NK-92 treated with Interleukin-12 subunit alpha and Interleukin-12 subunit beta, amount 100 ng/mL, for 24 hours (cell line): ENCODE measurements around the gene PLAAT1.

ENCODE experiments used
- DNase-seq: peaks from one replicate; lab custom pipeline; 2025; lab: John Stamatoyannopoulos, UW

The PLAAT1 gene

DNA sequence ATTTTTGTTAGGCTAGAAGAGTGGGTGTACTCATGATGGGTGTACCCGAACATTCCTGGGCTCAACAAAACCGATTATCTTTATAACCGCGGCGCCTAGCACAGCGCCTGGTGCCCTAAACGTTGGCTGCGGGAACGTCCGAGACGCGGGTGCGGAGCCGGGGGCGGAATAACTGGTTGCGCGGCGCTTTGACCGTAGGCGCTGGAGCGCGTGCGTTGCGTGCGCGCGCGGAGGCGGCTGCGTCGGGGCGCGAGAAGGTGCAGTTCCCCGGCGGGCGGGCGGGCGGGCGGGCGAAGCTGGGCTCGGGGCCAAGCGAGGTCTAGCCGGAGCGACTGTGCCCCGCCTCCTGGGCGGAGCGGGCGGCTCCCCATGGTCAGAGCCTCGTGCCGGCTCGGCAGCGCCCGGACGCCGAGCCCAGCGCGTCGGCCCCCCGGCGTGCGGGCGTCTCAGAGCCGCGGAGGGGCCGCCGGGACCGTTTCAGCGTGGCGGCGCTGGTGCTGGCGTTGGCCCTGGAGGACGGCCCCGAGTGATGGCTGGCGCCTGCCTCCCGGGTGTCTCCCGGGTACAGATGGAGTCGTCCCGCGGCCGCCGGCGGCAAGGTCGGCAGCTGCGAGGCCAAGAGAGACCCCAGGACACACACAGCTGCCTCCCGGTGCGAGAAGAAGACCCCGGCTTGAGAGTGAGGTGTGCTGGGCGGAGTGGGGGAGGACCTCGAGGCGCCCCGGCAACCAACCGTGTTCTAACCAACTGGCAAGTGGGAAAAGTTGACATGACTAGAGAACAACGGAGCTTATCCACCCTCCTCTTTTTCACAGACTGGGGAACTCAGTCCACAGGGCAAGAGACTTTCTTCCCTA, at the start of gene PLAAT1:
TSS of gene PLAAT1 (plus strand) at position 373 of the 857 bp plus-strand sequence. CDS start 14,429 bp downstream, outside the sequence.
- no peak for DNase-seq

DNA sequence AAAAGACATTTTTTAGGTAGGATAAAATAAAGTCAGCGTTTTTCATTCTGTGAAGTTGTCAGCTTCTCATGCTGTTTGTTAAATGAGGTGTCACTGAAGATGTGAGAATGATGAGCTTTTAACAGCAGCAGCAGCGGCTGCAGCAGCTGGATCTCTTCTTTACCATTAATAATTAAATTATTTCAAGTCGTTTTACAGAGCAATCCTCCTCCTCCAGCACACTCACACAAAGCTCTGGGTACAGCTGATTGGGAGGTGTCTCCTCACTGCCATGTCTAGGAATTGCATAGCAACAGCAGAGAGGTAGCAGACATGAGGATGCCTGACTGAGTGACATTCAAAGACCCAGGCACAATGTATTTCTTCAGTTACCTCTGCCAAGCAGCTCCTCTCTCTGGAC, 46.7 kb upstream of the PLAAT1 start:
- no peak for DNase-seq

DNA sequence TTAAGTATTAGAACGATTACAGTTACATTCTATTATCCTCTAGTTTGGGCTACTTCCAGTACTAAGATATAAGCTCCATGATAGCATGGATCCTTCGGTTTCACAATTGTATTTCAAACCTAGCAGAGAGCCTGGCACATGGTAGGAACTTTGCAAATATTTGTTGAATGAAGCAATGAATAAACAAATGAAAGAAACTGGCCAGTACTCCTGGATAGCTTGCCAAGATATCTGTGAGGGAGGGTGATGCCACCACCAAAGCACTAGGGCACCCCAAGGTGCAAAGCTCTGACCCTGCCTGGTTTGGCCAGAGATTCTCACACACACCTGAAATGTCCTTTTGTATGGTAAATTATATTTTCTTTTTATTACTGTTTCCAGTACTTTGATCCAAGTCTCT, 44.3 kb upstream of the PLAAT1 start:
- no peak for DNase-seq

DNA sequence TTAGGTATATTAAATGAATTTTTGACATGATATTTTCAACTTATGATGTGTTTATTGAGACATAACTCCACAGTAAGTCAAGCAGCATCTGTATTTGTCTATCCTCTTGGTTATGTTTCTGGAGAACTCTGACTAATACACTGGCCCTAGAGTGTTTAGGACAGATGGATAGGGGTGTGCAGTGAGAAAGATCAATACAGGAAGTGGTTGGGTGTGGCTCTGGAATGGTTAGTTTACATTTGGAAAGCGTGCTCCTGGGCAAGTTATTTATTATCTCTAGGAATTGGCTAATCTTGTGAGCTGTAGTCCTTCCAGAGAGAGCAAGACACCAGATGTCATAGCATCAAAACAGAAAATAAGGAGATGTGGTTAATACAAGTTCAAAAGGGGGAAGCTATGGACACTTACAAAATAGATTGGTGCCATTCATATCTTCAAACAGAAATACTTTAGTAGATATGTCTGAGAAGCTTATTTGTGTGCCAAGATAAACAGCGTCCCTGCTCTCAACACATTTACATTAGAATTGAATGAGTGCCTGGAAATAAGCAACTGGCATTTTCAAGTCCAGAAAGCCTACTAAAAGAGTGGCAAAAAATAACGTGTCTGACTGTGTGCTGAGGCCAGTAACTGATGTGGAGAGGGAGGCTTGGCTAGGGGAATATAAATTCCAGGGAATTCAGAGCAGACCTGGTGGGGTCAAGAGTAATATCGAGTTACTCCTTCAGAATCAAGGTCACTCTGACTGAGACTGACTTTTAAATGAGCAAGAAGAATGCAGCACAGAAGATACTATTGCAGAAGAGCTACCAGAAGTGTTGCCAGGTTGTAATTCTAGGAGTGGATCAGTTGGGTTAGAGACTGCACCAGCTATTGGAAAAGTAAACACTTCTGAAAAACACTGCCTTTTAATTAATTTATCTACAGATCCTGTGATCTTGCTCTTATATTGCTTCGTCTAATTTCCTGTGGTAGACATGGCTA, 33.4 kb upstream of the PLAAT1 start:
- no peak for DNase-seq

DNA sequence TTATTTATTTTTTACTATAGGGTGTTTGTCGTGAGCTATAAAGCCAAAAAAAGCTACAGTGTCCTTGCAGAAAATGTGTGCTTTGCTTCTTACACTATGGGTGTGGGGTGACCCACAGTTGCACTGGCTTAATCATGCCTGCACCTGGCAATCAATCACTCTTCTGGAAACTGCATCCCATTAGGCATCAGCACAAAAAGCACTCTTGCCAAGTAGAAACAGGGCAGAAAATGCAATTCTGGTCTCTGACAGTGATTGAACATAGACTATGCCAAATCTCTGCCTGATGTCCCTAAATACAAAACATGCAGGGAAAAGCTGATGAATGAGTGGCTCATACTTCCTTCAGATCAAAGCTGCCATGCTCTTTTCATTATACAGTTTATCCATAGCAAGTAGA, 30.4 kb upstream of the PLAAT1 start:
- no peak for DNase-seq

DNA sequence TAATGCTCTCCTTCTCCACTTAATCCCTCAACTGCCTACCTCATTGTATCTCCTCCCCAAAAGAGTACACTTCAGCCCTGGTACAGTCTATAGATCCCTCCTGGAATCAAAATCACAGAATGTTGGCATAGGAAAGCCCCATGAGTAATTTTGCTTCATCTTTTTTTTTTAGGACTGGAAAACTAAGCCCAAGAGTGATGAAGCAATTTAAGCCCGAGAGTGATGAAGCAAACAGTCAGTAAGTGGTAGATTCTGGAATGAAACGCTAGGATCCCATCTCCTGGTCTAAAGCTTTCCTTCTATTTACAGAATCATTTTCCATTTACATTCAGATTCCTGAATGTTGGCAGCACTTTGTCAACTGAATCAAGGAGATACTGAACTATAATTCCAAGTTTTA, 29.8 kb upstream of the PLAAT1 start:
- DNase-seq, result no peak

DNA sequence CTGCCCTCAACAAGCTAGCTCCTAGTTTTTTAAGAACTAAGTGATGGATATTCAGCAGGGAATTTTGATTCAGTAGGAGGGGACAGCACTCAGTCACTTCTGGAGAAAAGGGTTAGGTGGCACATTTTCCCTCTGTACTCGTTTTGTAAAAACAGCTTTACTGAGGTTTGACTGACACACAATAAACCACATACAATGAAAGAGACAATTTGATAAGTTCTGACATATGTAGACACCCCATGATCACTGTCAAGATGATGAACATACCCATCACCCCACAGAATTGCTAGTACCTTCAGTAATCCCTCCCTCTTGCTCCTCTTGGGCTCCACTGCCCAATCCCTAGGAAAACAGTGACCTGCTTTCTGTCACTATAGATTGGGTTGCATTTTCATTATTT, 29.0 kb upstream of the PLAAT1 start:
- no peak for DNase-seq

DNA sequence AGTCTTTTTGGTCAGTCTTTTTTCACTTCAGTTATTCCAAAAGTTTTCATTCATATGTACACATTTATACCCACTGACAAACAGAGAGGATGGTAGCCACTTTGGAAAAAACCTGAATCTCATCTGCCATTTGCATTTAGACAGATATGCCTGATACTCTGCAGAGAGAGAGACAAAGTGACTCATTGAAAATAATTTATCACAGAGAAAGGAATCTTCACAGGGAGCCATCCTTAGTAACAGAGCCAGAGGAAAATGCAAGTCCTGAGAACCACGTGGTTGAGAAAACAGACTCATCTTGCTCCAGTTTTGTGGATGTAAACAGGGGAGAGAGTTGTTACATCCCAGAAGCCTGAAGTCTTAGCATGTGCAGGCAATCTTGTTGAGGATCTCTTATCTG, 28.2 kb upstream of the PLAAT1 start:
- DNase-seq, result no peak

DNA sequence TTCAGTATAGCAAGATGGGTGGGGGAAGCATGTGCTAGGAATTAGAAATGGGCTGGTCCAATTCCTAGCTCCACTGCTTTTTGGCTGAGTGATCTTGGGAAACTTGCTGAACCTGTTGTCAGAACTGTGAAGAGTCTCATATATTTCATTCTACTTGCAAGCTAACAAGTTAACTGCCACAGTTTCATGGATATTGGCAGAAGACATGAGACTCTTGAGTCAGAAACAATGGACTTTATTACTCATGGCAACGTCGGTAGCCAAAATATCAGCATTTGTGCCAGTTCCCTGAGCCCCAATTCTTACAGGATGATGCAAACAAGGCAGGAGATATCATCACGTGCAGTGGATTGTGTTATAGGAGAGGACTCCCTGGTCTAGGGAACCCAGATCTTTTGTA, 26.6 kb upstream of the PLAAT1 start:
- no peak for DNase-seq

DNA sequence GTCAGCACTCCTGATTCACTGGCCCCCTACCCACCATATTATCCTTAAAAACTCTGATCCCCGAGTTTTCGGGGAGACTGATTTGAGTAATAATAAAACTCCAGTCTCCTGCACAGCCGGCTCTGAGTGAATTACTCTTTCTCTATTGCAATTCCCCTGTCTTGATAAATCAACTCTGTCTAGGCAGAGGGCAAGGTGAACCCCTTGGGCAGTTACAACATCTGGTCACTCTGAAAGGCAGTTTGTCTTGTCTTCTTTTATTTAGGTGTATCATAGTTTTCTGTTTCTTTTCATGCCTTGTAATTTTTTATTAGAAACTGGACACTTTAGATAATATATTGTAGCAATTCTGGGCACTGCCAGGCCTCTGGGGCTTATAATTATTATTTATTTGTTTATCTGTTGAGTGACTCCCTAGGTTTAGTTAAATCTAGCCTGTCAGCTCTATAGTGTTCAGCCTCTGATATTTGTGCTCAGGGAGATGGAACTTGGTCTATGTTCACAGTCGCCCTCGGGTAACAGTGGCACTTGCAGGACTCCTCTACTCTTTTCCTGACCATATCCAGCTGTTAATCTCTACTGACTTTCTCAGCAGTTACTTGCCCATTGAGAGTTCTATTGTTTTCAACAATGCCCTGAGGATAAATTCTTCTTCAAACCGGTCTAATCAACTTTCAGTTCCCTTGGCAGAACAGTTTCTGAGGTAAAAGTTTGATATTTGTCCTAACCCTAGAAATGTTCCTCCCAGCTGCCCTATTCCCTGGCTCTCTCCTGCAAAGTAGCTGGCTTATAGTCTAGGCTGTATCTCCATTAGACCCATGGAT, 15.5 kb upstream of the PLAAT1 start:
- DNase-seq, result no peak

DNA sequence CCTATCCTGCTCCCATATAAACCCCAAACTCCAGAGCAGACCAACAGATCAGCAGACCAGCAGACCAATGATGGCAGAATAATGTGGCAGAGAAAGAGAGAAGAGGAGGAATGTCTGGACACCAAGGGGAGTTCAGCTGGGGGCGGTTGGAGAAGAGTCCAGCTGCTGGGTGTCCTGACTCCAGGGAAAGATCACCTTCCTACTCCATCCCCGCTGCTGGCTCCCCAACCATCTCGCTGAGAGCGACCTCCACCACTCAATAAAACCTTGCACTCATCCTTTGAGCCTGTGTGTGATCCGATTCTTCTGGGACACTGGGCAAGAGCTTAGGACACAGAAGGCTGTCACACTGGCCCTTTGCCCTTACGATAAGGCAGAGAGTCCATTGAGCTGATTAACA, 12.8 kb upstream of the PLAAT1 start:
- no peak for DNase-seq

DNA sequence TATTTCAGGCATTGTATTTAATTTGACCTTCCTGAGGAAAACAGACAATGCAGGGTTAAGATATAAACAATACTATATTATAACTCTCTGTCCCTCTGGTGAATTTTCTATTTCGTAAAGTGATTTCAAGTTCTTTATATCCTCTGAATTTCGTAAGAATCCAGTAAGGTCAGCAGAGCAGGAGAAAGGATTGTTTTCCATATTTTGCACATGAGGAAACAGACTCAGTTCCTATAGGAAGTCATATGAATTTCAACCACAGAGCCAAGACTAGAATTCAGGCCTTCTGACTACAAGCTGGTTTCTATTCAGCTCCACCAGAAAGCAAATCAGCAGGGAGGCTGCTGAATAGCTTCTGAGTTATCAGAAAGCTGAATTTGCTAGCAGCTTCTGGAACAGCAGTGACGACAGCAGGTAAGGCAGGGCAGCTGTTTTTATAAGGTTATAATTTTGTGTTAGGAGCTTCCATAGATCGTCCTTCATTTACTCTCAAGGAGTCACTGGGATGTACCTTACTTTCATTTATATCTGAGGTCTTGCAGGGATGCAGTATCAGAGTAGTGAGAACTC, 11.1 kb upstream of the PLAAT1 start:
- no peak for DNase-seq

DNA sequence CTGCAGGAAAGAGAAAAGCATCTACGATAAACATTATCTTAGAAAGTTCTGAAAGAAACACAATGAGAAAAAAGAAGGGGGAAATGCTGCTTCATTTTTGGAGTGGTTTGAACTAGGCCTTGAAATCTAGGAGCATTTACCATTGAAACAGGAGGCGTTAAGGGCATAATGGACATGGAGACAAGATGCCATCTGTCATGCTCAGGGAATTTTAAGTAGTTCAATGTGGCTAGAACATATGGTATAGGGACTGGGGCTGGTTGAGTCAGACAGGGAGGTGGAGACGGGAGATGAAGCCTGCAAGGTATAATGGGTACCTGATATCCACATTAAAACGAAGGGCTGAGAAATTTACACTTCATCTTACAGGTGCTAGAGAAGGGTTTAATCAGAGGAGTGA, 10.4 kb upstream of the PLAAT1 start:
- DNase-seq, result no peak

DNA sequence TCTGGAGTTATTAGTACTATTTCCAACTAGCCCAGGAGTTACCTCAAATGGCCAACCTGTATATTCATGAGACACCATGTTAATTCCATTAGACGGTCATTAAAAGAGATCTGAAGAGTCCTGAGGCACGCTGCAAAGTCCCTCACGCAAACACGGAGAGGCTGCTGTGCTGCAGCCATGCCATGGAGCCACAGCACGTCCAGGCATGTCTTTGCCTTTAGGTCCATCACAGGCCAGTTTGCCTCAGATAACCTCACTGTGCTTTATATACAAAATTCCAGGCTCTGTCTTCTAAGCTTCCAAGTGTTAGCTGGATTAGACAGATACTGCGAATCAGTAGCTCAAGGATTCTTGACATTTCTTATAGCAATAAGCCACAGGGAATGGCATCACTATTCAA, 9.8 kb upstream of the PLAAT1 start:
- no peak for DNase-seq

DNA sequence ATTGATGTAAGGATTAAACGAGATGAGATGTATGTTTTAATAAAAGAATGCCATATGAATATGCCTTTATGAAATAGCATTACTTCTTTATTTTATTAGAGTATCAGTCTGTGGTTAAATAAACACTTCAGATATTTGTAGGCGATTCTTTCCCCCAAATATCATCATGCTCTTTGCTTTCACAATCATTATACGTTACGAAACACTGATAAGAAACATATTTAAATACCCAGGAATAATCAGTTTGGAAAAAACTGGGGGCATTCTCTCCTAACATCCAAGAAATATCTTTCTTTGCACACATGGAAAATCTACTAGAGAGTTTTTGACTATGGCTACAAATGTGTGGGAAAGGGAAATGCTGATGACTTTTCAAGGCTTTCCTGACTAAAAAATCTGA, 4.4 kb upstream of the PLAAT1 start:
- DNase-seq, result no peak

DNA sequence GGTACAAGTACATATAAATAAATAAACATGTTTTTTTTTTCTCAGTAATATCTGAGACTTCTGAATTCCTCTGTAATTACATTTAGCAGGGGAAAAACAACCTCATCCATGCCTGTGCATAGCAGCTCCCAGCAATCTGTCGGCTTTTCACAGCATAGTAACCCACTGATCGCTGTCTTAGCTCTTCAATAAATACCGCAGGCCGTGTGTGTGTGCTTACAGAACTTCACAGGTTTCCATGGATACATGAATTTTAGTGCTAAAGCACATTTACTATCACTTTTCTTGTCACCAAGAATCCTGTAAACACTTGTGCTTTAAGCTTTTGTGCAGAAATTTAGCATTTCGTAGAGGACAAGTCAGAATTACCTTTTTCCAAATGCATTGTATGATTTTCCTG, 4.0 kb upstream of the PLAAT1 start:
- no peak for DNase-seq

DNA sequence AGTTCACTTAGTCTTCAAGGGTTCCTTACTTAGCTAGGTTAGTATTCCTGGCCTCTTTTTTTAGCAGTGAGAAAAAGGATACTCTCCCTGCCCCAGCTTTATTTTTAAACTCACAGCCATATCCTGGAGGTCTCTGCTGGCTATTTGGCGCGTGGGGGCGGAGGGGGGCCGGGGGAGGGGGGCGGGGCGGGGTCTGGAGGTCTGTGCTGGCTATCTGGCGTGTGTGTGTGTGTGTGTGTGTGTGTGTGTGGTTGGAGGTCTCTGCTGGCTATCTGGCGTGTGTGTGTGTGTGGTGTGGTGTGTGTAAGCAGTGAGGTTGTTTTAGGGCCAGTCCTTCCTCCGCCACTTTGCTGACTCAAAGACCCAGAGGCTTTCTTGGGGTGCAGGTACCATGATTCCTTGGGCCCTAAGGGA, 579 bp upstream of the PLAAT1 start:
- no peak for DNase-seq

DNA sequence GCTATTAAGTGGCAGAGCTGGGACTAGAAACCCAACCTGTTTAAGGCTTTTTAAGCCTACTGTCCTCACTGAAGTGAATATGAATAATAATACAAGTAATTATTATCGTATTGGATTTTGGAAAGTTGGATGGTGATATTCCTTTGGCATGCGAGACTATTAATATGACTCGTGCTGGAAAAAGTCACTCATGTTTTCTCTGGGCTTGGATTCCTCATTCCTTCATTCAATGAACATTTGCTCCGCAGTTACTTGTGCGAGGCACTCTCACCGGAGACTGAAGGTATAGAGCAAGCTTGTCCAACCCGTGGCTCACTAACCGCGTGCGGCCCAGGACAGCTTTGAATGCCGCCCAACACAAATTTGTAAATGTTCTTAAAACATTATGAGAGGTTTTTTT, 694 bp downstream of the PLAAT1 start:
- no peak for DNase-seq

DNA sequence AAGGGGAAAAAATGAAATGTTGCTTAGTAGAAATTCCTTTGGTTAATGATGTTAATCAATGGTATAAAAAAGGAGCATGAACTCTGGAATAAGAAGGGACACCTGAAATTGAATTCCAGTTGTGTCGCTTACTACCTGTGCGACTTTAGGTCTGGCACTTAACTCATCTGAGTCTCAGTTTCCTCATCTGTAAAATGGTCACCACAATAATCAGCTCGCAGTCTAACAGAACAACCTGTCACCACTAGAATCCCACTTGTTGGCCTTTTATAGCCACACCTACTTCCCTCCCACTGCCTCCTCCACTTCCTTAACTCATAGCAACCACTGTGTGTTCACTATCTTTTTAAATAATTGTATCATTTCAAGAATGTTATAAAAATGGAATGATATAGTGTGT, 2.5 kb downstream of the PLAAT1 start:
- no peak for DNase-seq

DNA sequence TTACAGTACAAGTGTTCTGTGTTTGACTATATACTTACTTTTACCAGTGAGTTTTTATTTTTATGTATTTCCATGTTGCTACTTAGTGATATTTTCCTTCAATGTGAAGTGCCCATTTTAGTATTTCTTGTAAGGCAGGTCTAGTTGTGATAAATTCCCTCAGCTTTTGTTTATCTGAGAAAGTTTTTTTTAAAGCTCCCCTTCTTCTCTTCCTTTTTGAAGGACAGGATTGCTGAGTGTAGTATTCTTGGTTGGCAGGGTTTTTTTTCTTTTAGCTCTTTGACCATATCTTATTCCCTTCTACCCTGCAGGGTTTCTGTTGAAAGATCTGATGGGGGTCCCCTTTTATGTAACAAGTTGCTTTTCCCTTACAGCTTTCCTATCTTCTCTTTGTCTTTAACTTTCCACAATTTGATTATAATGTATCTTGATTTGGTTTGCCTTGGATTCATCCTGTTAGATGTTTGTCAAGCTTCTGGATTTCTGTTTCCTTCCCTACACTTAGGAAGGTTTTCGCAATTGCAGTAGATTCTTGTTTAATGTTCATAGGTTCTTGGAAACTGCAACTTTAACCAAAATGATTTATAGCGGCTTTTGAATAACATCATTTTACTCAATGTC, 7.9 kb downstream of the PLAAT1 start:
- no peak for DNase-seq

DNA sequence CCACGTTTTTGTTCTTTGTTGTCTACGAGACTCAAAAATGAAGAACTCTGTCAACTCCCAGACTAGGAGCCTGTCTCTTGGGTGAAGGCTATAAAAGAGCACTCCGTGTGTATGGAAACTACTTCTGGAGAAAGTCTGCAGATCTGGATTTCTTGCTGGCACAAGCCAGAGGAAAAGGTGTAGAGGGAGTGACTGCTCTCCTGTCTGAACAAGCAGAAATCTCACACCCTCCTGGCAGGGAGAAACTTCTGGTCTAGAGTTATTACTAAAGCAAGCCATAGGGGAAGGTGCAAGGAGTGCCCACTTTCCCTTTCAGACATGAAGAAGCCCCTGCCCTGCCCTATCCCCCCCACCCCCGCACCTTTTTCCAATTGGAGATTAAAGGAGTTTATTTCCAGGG, 9.5 kb downstream of the PLAAT1 start:
- no peak for DNase-seq
